Tibial nerve (tissue), 4 donors: ENCODE measurements around the gene ASMTL. TPM values are rescaled to one million over a fixed set of nuclear protein-coding genes. Genes with fewer than 3 reads are reported as not detected.

ENCODE experiments used
- DNase-seq, 2 donors: peaks; one replicate each; pipeline ENCODE4 v3.0.0-alpha.2; 2019; ENCODE audit warnings: low spot score in 2 of 2
- H3K27ac ChIP-seq, 4 donors: fragments of 200-600 bp; sonication (generic) in 3 of 4; one replicate each; pipeline ENCODE4 v1.5.1; 2017 to 2019; ENCODE audit warnings: mild to moderate bottlenecking in 1 of 4
- H3K27me3 ChIP-seq, 2 donors: fragments of 200-600 bp; sonication (generic) in 1 of 2; one replicate each; pipeline versions ENCODE4 v1.5.1 to v1.6.0; 2017 to 2019
- H3K36me3 ChIP-seq, 3 donors: fragments of 200-600 bp; sonication (generic); one replicate each; pipeline ENCODE4 v1.5.1; 2018 to 2019
- H3K4me1 ChIP-seq, 4 donors: fragments of 200-600 bp; sonication (generic) in 3 of 4; one replicate each; pipeline ENCODE4 v1.5.1; 2017 to 2019
- H3K4me3 ChIP-seq, 4 donors: fragments of 200-600 bp; sonication (generic) in 3 of 4; one replicate each; pipeline ENCODE4 v1.5.1; 2017 to 2019; ENCODE audit warnings: mild to moderate bottlenecking in 1 of 4, moderate library complexity in 1 of 4
- H3K9me3 ChIP-seq, 4 donors: fragments of 200-600 bp; sonication (generic) in 3 of 4; one replicate each; pipeline ENCODE4 v1.5.1; 2017 to 2019
- EP300 ChIP-seq, 2 donors: sonication (generic); formaldehyde crosslinking; IDR thresholded peaks; one replicate each; pipeline ENCODE4 v1.6.1; 2017; ENCODE audit warnings: antibody characterized with exemption in 2 of 2, mild to moderate bottlenecking in 1 of 2
- POLR2A ChIP-seq, 2 donors: fragments of 450-650 bp; IDR thresholded peaks; one replicate each; pipeline ENCODE4 v1.6.1; 2017; ENCODE audit warnings: antibody characterized with exemption in 2 of 2, mild to moderate bottlenecking in 2 of 2, moderate library complexity in 2 of 2
- WGBS, 2 donors: methylation state at CpG; one replicate each; pipeline ENCODE4 v1.1.5; 2018; 5-methylcytosine and 5-hydroxymethylcytosine counted together
- total RNA-seq, 4 donors: library from RNA; depleted of rRNA; stranded (reverse); fragments of >200 nt; gene quantifications; one replicate each; pipeline ENCODE4 v1.1.0, GENCODE V29; 2016
- TF ChIP-seq, protein P1 (sequence below), 5 experiments: fragments of 200-600 bp in 3 of 5; fragments of 450-650 bp in 2 of 5; sonication (generic) in 3 of 5; IDR thresholded peaks; one replicate each; pipeline ENCODE4 v1.5.1; 2016 to 2019; ENCODE audit warnings: antibody characterized with exemption in 5 of 5, mild to moderate bottlenecking in 3 of 5, moderate library complexity in 2 of 5

ASMTL gene
- total RNA-seq, 4 donors from 2014 or later, result 25.1 to 47.2 (median 43.3) TPM

DNA sequence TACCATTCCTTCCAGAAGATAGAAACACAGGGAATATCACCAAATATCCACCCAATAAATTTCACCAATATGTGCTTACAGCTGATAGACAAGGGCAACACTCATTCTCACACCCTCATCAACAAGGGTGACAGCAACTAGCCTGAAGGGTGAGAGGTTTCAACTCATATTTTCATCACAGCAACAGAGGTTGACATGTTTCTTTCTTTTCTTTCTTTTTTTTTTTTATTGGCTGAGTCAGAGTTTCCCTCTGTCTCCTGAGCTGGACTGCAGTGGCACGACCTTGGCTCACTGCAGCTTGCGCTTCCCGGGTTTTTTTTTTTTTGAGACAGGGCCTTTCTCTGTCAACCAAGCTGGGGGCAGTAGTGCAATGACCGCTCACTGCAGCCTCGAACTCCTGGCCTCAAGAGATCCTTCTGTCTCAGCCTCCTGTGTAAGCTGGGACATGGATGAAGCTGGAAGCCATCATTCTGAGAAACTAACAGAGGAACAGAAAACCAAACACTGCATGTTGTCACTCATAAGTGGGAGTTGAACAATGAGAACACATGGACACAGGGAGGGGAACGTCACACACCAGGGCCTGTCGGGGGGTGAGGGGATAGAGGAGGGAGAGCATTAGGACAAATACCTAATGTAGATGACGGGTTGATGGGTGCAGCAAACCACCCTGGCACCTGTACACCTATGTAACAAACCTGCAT lies 27.5 kb upstream of the ASMTL start:
- TF ChIP-seq, protein P1, sequence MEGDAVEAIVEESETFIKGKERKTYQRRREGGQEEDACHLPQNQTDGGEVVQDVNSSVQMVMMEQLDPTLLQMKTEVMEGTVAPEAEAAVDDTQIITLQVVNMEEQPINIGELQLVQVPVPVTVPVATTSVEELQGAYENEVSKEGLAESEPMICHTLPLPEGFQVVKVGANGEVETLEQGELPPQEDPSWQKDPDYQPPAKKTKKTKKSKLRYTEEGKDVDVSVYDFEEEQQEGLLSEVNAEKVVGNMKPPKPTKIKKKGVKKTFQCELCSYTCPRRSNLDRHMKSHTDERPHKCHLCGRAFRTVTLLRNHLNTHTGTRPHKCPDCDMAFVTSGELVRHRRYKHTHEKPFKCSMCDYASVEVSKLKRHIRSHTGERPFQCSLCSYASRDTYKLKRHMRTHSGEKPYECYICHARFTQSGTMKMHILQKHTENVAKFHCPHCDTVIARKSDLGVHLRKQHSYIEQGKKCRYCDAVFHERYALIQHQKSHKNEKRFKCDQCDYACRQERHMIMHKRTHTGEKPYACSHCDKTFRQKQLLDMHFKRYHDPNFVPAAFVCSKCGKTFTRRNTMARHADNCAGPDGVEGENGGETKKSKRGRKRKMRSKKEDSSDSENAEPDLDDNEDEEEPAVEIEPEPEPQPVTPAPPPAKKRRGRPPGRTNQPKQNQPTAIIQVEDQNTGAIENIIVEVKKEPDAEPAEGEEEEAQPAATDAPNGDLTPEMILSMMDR (IDR thresholded peaks at IDR 0.05), result no peak
- TF ChIP-seq EP300 (IDR thresholded peaks at IDR 0.05) (no peak), POLR2A (IDR thresholded peaks at IDR 0.05) (no peak)
- peaks cover 0 to 25% (median 1%) of the 10 kb centered on the region in 4 donors for H3K9me3 ChIP-seq
- DNase-seq, result no peak
- no peaks in the 10 kb centered on the region for H3K27me3 ChIP-seq
- H3K36me3 ChIP-seq, result no peaks in the 10 kb centered on the region
- H3K4me1 ChIP-seq, result no peaks in the 10 kb centered on the region
- WGBS, 2 donors, result 71 to 81% methylated on average over 8 of the region's 8 CpGs
- H3K4me3 ChIP-seq, result no peak overlapping the region
- H3K27ac ChIP-seq, result no peak overlapping the region

DNA sequence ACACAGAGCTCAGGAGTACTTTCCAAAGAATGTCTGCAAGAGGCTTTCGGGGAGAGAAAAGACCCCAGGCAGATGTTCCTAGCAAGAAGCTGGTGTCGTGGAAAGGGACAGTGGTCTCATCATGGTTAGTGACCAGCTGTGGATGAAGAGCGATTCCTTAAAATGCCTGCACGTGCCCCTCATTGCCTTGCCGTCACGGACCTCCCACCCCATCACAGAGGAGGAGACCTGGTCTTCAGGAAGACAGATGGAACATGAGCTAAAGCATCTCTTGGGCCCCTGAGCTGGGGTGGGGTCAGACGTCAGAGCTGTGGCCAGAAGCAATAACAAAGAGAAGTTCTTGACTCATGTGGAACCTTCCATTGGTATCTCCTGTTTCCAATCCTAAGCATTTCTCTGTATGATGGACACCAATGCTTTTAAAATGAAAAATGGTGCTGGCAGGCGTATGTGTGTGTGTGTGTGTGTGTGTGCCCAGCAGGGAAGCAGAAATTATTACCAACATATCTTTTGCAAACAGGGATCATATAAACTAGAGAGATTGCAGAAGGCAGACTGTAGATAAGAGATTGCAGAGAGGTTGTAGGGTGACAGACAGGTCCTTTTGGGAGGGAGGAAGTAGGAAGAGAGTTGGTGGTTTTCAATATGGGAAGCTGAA lies 25.2 kb upstream of the ASMTL start:
- no peaks in the 10 kb centered on the region for H3K36me3 ChIP-seq
- no peak overlapping the region for H3K27ac ChIP-seq
- H3K4me3 ChIP-seq, result no peak overlapping the region
- H3K9me3 ChIP-seq, result peaks cover 0 to 25% (median 1%) of the 10 kb centered on the region in 4 donors
- TF ChIP-seq, protein P1 (IDR thresholded peaks at IDR 0.05), result no peak
- TF ChIP-seq EP300 (IDR thresholded peaks at IDR 0.05), result no peak
- TF ChIP-seq POLR2A (IDR thresholded peaks at IDR 0.05), result no peak
- WGBS, 2 donors, result 66 to 79% methylated on average over 8 of the region's 8 CpGs
- H3K4me1 ChIP-seq, result no peaks in the 10 kb centered on the region
- no peaks in the 10 kb centered on the region for H3K27me3 ChIP-seq
- DNase-seq, result no peak

DNA sequence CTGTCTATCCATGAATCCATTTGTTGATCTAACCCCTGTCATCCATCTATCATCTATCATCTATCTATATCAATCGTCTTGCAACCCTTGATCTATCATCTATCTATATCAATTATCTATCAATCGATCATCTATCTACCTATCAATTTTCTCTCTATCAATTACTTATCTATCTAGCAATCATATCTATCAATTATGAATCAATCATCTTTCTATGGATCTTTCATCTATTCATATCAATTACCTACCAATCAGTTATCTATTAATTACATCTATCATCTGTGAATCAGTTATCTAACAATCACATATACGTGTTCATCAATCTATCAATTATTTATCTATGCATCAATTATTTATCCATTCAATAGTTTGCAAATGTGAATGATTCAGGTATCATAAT lies 24.5 kb upstream of the ASMTL start:
- H3K4me1 ChIP-seq, result no peaks in the 10 kb centered on the region
- H3K27ac ChIP-seq, result no peak overlapping the region
- DNase-seq, result no peak
- no peak overlapping the region for H3K4me3 ChIP-seq
- H3K27me3 ChIP-seq, result no peaks in the 10 kb centered on the region
- 47 to 72% methylated on average over 3 of the region's 3 CpGs for WGBS, 2 donors
- H3K9me3 ChIP-seq, result peaks cover 0 to 25% (median 1%) of the 10 kb centered on the region in 4 donors
- TF ChIP-seq EP300 (IDR thresholded peaks at IDR 0.05) (no peak), POLR2A (IDR thresholded peaks at IDR 0.05) (no peak)
- TF ChIP-seq, protein P1 (IDR thresholded peaks at IDR 0.05), result no peak
- H3K36me3 ChIP-seq, result no peaks in the 10 kb centered on the region

DNA sequence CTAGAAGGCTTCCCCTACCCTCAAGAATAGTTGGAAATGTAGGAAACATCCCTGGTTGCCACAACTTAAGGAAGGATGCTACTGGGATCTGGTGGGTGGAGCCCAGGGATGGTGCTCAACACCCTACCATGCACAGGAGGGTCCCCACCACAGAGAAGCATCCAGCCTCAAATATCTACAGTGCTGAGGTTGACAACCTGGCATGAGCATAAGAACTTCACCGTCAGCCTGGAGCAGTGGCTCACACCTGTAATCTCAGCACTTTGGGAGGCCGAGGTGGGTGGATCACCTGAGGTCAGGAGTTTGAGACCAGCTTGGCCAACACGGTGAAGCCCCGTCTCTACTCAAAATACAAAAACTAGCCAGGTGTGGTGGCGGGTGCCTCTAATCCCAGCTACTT lies 24.0 kb upstream of the ASMTL start:
- Histone ChIP-seq H3K36me3 (no peaks in the 10 kb centered on the region), H3K4me1 (no peaks in the 10 kb centered on the region), H3K9me3 (peaks cover 0 to 25% (median 1%) of the 10 kb centered on the region in 4 donors), H3K4me3 (no peak overlapping the region), H3K27ac (no peak overlapping the region), H3K27me3 (no peaks in the 10 kb centered on the region)
- 87 to 93% methylated on average over 5 of the region's 5 CpGs for WGBS, 2 donors
- DNase-seq, result no peak
- TF ChIP-seq POLR2A (IDR thresholded peaks at IDR 0.05), result no peak
- TF ChIP-seq EP300 (IDR thresholded peaks at IDR 0.05), result no peak
- TF ChIP-seq, protein P1 (IDR thresholded peaks at IDR 0.05), result no peak

DNA sequence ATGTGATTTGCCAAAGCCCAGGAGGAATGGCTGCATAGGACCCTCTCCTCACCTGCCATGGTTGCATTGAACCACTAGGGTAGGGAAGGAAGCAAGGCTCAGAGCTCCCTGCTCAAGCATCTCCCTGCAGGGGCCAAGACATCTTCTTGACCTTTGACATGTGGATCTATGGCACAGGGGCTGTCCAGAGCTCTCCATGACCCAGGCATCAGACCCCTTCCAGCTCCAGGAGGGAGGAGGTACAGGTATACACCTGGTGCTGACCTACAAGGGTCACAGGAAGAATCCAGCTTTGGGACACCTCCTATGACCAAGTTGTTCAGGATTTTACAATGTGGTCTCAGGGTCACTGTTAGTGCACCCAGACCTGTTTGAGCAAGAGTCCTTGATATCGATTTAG lies 23.2 kb upstream of the ASMTL start:
- Histone ChIP-seq H3K27ac (no peak overlapping the region), H3K9me3 (peaks cover 0 to 22% (median 1%) of the 10 kb centered on the region in 4 donors), H3K27me3 (no peaks in the 10 kb centered on the region), H3K4me3 (no peak overlapping the region), H3K4me1 (no peaks in the 10 kb centered on the region), H3K36me3 (no peaks in the 10 kb centered on the region)
- no peak for TF ChIP-seq POLR2A (IDR thresholded peaks at IDR 0.05)
- TF ChIP-seq EP300 (IDR thresholded peaks at IDR 0.05), result no peak
- TF ChIP-seq, protein P1 (IDR thresholded peaks at IDR 0.05), result no peak
- WGBS, 2 donors, result 91 to 100% methylated on average over 1 of the region's 1 CpG
- no peak for DNase-seq
